Measurements from ENCODE around the gene CEP85L.

The CEP85L gene

DNA sequence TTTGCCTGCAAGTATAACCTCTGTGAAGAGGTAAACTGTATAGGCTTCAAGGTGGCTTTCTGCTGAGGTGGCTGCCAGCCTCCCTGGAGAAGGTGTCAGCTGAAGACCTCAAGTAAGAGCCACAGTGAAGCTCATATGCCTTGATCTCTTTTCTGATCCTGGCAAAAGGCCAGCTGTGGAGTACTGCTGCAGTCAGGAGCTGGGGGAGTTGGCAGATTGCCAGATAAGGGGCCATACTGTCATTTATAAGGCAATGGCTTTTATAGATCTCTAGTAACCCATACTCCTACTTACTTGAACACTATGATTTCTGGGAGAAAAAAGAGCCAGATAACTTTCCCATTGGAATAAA, 8.8 kb upstream of the CEP85L start:
- no peak for DNase-seq (ENCODE audit: low read depth in 2 of 2)

DNA sequence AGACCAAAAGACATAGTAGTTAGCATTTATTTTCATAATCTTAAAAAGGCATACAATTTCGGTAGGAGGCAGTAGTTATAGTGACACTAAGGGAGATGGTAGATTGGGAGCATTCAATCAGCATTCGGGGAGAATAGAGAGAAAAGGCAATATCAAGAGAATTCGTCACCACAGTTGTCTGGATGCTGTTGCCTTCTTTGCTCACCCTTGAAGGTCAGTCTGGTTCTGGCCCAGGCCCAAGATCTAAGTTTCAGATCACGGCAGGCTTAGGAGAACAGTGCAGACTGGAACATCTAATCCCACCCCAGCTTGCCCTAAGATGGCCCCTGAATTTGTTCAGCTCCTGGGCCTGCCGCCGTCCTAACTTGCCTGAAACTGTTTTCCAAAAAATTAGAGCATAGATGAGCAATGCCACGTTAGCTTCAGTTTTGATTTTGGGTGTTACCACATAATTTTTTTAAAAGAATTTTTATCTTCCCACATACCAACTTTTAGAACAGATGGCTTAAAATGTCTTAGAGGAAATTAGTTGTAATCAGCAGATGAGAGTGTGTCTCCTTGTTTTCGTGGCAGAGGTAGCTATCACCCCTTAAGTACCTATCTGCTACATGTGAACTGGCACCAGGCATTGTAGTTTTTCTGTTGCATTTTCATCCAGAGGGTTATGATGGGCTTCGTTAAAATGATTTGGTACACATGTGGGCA, 8.3 kb upstream of the CEP85L start:
- no peak for DNase-seq (ENCODE audit: low read depth in 2 of 2)

DNA sequence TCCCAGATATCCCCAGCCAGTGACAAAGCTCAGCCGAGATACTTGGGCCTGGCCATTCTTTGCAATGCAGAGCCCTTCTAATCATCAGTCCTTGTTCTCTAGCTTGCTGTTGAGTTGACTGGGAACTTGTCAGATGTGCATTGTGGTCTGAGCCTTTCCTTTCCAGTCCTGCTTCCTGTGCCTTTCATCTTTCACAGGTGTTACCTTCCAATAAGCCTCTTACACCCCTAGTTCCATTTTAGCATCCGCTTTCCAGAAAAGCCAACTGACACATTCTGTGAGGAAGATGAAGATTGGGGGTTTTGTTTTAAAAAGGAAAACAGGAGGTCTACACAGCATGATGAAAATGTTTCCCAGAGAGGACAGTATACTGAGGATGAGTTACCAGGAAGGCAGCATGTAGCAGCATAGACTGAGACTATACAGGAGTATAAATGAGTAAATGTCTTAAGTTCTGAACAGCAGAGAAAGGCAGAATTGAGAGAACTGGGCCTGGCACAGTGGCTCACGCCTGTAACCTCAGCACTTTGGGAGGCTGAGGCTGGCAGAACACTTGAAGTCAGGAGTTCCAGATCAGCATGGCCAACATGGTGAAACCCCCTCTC, 5.6 kb upstream of the CEP85L start:
- DNase-seq (ENCODE audit: low read depth in 2 of 2) = no peak

DNA sequence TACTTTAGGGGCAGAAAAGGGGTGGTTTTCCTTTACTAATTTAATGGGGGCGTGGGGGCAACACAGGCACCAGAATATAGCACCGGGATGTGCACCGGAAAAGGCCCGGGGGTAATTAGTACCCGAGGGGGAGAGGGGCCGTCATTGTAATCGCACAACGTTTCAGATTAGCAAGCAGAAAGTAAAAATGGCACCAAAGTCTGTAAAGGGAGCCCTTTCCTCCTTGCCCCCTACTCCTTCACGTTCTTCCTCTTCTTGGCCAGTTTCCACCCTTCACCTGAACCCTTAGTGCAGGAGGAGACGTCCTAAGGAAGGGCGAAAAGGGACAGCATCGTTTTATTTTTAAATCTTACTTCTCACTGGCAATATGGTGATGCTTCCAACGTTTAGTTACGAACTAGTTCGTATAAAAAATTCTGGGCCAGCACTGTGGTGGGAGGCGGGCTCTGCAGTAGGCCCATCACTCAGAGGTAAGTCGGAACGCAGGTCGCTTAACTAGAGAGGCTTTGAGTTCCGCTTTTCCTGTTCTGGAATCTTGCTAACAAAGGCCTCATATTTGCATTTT, 742 bp upstream of the CEP85L start:
- no peak for DNase-seq (ENCODE audit: low read depth in 2 of 2)

DNA sequence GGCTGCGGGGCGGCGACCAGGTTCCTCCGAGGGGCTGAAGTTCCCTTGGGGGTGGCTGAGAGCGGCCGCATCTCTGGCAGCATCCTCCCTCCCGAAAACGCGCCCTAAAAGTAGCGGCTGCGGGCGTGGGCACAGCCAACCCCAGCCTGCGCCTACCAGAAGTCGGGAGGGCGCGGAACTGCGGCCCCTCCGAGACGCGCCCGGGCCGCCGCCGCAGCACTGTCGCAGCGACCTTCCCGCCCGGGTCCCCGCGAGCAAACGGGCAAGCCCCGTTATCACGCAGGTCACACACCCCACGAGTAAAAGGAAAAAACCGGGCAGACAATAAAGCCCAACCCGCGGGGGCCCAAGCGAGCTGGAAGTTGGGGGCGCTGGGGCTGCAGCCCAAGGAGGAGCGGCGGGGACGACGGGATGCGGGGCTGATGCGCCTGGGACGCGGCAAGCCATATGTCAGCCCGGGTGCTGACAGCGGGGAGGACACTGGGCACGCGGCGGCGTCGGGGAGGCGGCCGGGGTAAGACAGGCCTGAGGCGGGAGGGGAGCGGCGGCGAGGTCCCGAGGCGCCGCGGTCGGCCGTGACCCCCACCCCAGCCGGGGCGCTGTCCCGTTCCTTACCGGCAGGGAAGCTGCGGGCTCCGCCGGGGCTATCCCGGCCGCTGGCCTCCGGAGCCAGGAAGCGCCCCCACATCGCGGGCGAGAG, 659 bp downstream of the CEP85L start:
- DNase-seq (ENCODE audit: low read depth in 2 of 2) = peak; percentile 14 to 16

DNA sequence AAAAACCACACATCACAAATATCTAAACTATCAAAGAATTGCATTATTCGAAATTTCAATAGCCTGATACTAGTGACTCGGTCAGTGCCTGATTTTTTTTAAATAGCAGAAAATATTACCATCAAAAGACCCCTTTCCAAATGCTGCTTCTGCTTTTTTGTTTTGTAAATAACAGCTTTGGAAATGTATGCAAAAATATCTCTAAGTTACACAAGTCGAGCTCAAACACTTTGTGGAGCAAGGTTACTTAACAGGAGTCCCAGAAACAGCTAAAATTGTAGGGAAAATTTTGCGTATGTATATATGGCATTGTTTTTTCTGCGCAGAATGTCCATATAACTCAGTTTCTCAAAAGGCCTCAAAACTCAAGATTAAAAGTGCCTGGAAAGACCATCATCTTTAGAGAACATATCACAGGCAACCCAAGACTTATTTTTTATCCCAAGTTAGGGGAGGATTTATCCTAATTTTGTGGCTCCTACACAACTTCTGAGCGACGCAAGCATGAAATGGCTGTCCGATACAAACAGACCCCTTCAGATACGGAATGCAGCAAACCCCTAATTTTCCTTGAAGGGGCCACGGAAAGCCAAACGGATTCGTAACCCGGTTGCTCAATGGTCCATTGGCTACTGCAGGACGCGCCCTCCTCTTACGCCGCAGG, 1.3 kb downstream of the CEP85L start:
- no peak for DNase-seq (ENCODE audit: low read depth in 2 of 2)

DNA sequence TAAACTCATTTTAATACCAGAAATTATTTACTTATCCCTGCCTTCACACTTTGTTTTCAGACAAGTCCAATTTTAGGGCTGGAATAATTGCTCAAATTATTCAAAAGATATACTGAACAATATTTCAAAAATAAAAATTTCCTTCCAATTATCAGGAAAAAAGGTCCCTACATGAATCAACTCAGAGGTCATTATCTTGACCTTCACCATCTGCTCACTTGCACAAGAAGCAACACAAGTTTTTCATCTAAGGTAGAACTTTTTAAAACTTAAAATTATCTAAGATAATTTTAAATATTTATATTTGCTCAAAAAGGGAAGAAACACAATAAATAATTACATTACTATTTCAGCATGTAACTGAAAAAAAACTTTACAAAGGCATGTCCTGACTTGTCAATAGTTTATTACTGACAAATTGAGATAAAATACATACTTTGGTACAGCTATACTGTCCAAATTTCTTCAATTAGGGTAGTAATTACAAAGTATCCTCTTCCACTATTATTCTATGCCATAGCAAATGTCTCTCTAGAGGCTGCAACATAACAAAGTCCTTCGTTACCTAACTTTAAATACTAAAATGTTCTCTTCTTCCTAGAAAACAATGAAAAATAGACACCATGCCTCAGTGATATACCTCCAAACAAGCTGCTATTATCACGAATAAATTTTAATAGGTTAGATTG, 2.4 kb downstream of the CEP85L start:
- no peak for DNase-seq (ENCODE audit: low read depth in 2 of 2)

DNA sequence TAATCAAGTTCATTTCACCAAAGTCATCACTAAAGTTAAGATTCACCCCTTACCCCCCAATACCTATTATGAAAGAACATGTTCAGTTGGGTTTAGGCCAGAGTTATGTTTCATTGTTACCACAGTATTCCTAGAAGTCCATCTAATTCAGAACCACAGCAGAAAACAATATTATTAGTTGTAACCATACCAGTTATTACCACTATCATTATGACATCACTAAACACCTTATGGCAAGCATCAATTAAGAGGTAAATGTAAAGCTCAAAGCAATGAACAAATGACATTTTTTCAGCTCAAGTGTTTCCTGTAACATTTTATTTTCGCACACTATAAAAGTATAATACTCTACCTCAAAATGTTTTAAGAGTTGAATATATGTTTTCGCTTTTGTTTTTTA, 4.4 kb downstream of the CEP85L start:
- no peak for DNase-seq (ENCODE audit: low read depth in 2 of 2)

DNA sequence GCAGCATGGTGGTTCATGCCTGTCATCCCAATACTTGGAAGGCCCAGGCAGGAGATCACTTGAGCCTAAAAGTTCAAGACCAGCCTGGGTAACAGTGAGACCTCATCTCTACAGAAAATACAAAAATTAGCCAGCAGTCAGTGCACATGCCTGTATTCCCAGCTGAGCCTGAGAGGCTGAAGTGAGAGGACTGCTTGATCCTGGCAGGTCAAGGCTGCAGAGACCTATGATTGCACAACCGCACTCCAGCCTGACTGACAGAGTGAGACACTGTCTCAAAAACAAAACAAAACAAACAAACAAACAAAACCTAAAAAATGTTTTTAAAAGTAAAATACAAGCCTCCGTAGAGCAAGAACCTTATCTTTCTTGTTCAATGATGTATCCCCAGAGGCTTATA, 6.0 kb downstream of the CEP85L start:
- no peak for DNase-seq (ENCODE audit: low read depth in 2 of 2)

DNA sequence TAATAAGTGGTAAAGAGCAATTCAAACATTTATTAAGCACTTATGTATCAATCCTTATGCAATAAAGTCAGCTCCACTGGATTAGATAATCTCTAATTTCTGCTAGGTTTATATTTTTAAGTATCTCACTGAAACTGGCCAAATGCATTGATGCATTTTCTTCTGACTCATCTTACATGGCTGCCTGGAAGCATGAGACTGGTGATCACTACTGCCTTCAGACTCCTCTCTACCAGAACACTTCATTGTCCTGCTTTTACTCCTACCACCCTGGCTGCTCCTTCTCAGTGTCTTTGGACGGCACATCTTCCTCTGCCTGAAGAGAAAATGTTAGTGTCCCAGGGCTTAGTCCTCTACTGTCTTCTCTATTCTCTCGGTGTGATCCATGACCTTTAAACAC, 7.4 kb downstream of the CEP85L start:
- DNase-seq (ENCODE audit: low read depth in 2 of 2) = no peak

DNA sequence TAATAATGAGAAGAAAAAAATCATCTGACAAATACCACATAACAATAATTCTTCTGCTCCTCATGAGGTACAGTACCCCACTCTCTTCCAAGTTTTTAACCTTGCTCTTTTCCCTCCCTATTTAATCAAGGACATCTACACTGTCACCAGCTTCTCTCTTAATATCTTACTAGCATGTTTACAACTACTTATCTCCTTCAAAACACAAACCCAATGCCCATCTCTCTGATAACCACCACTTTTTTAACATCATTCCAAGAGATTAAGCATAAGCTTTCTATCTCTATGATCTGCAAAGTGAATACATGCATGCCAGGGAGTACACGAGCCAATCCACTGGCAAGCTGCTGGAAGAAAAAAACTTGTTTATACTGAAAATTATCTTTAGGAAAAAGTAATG, 10.3 kb downstream of the CEP85L start:
- DNase-seq (ENCODE audit: low read depth in 2 of 2) = no peak

DNA sequence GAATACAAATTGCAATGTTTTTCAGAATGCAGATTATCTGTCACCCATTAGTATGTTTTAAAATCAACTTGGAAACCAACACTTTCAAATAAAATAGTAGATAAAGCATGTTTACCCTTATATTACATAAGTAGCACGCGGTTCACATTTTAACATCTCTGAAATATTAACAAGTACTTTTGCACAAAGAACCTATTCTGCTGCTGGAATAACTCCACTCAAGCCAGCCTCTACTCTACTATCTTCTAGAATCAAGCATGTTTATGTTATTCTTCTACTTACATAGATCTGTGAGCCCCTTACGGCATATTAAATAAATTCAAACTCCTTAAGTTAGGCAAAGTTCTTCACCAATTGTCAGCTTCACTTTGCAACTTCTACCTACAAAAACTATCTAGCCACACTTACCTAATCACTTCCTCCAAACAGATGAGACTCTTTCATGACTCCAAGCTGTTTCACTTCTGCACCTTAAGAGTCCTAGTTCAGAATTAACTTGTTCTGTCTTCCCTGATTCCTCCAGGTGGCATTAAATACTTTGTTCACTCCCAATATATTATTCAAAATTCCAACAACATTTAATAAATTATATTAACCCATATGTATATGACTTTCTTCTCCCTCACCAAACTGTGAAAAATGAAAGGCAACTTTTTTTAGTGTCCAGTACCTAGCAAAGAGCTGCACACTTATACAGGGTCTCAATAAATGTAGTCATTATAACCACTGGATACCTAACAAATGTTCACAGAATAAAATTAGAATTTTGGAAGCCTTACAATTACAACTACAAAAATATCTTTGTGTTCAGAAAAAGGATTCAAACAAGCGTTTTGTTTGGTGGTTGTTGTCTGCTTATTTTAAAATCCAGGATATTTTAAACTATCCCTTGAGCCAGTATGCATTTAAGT, 12.1 kb downstream of the CEP85L start:
- no peak for DNase-seq (ENCODE audit: low read depth in 2 of 2)

DNA sequence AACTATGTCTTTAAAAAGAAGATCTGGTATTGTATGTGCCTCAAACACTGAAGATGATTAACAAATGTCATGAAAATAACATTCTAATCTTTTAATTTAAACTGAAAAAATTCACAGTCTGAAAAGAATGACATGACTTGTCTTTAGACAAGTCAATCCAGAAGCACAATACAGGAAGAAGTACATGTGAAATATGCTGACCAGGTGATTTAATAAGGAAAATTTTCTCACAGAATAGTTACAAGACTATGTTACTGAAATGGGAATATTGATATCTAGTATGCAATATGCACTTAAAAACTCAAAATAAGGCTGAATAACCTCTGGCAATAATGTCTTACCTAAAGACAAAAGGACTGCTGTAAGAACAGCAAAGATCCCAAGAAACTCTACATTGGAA, 13.1 kb downstream of the CEP85L start:
- DNase-seq (ENCODE audit: low read depth in 2 of 2) = no peak

DNA sequence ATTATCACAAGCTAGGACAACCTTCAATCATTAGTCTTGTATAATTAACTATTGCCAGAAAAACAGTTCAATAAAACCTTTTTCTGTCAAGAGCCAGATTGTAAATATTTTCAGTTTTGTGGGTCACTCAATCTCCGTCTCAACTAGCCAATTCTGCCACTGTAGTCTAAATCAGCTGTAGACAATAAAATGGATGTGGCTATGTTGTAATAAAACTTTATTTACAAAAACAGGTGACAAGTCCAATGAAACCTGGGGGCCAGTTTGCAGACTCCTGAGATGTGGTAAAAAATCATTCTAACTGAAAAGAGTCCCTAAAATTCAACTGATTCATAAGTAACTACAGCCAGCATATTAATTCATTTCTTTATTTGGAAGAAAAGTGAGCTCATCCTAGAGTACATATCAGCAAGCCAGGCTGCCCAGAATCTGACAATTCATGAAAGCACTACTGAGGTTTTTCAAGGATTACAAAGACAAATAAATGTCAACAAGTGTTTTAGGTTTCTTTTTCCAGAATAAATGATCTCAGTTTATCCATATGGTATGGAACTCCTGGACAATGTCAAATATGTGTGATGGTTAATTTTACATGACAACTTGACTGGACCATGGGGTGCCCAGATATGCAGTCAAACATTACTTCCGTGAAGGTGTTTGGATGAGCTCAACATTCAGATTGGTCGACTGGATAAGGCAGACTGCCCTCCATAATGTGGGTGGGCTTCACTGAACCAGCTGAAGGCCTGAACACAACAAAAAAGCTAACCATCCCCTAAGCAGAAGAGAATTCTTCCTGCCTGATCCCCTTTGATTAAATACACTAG, 15.3 kb downstream of the CEP85L start:
- no peak for DNase-seq (ENCODE audit: low read depth in 2 of 2)

DNA sequence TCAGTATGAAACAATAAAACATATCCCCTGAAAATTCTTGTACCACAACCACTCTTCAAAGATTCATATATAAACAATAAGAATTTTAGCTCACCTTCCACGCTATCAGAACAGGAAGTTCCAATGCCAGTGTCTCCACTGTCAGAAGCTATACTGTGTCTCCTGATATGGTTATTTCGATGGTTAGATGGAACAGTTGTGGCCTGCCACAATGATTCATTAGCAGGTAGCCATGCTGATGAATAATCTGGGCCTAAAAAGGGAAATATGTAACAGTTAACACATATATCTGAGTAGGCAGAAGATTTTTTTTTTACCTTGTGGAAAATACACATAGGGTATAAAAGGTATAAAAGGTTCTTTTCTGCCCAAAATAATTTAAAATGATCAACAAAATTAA, 19.0 kb downstream of the CEP85L start:
- no peak for DNase-seq (ENCODE audit: low read depth in 2 of 2)

DNA sequence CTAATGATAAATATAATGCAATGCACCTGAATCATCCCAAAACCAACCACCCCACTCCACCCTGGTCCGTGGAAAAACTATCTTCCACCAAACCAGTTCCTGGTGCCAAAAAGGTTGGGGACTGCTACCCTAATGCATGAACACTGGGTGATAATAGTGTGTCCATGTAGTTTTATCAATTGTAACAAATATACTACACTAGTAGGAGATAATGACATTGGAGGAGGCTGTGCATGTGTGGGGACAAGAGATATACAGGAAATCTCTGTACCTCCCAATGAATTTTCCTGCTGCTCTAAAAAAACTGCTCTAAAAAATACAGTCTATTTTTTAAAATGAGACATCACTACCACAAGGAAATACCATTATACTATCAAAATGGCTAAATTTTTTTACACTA, 20.5 kb downstream of the CEP85L start:
- DNase-seq (ENCODE audit: low read depth in 2 of 2) = no peak

DNA sequence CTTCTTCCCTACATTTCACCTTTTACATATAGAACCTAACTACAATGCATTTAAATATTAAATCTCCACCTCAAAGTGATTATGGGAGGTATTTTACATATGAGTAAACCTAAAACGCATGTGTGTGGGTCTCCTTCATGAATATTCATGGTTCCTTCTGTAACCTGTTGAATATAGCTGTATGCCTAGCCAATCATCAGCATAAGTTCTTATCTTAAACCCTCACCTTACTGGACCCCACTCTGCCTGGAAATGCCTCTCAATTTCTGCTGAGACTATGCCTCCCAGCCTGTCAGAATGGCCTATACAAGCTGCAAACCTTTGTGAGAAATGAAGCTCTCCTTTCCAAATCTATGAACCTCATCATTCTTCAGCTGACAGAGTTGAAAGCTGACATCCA, 21.3 kb downstream of the CEP85L start:
- no peak for DNase-seq (ENCODE audit: low read depth in 2 of 2)

DNA sequence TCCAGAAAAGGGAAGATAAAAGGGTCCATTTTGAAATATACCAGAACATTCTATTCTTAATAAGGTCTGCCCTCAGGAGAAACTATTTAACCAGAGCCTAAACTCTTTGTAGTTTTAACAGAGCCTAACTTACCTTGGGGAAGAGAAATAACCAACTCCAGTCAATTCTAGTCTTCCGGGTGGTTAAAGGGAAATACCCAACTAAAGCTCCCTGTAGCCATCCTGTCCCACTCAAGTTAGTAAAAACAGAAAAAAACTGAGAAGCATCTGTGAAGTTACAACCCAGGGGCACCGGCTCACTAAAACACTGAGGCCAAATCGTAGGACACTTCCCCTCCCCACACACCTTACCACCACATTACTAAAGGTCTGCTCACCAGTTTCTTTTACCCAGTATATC, 23.7 kb downstream of the CEP85L start:
- no peak for DNase-seq (ENCODE audit: low read depth in 2 of 2)

DNA sequence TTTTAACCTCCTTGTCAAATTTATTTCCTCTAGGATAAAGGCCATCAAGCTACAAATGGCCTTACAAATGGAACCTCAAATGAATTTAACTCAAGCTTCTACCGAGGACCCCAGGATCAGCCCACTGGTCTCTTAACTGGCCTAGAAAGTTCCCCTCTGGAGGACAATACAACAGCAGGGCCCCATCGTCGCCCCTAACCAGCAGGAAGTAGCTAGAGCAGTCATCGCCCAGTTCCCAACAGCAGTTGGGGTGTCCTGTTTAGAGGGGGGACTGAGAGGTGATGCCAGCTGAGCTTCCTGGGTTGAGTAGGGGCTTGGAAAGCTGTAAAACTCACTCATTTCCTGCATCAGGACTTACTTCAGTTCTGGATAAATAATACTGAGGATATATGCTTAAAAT, 25.6 kb downstream of the CEP85L start:
- DNase-seq (ENCODE audit: low read depth in 2 of 2) = no peak

All from stimulated activated CD8-positive, alpha-beta memory T cell treated with anti-CD3 and anti-CD28 coated beads, Interleukin-7, amount 100 ng/mL, for 1 hour (primary cell).